Measurements from ENCODE around the gene NSUN3.

NSUN3 gene

DNA sequence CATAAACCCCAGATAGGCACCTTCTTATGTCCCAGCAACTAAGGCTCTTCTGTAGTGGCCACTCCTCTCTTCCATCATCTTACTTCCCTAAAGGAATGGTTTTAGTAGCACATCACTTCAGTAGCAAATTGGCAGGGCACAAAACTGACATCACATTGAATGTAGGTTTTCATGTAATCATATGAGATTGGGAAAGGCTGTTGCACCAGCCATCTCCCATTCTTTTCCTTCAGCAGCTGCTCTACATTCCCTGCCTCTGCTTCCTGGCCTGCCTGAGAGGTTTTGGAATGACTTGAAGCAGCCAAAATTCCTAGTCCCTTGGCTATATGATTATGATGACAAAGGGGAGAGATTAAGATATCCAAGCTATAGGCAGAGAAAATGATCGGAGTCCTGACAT is 36.5 kb downstream of the NSUN3 start:
- TF ChIP-seq ESRRG (CRISPR knock-in tag; IDR thresholded peaks at IDR 0.05) (no peak), ZNF70 (CRISPR knock-in tag; IDR thresholded peaks at IDR 0.05) (no peak), TCF4 (CRISPR knock-in tag; IDR thresholded peaks at IDR 0.05; ENCODE audit: borderline replicate concordance) (no peak), GLIS3 (CRISPR knock-in tag; IDR thresholded peaks at IDR 0.05) (no peak), ZFP30 (CRISPR knock-in tag; IDR thresholded peaks at IDR 0.05) (no peak), RARB (CRISPR knock-in tag; IDR thresholded peaks at IDR 0.05) (no peak), ZNF565 (CRISPR knock-in tag; conservative IDR thresholded peaks at IDR 0.05; ENCODE audit: low read depth) (no peak), SNAI2 (CRISPR knock-in tag; IDR thresholded peaks at IDR 0.05) (no peak), CSDC2 (CRISPR knock-in tag; IDR thresholded peaks at IDR 0.05) (no peak), OSR1 (CRISPR knock-in tag; IDR thresholded peaks at IDR 0.05) (no peak), ZFP3 (CRISPR knock-in tag; IDR thresholded peaks at IDR 0.05) (no peak), ISL1 (CRISPR knock-in tag; IDR thresholded peaks at IDR 0.05) (no peak)
- TF ChIP-seq, protein P1, sequence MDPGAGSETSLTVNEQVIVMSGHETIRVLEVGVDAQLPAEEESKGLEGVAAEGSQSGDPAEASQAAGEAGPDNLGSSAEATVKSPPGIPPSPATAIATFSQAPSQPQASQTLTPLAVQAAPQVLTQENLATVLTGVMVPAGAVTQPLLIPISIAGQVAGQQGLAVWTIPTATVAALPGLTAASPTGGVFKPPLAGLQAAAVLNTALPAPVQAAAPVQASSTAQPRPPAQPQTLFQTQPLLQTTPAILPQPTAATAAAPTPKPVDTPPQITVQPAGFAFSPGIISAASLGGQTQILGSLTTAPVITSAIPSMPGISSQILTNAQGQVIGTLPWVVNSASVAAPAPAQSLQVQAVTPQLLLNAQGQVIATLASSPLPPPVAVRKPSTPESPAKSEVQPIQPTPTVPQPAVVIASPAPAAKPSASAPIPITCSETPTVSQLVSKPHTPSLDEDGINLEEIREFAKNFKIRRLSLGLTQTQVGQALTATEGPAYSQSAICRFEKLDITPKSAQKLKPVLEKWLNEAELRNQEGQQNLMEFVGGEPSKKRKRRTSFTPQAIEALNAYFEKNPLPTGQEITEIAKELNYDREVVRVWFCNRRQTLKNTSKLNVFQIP (CRISPR knock-in tag; IDR thresholded peaks at IDR 0.05; ENCODE audit: borderline replicate concordance, low read depth): no peak
- TF ChIP-seq, protein P2, sequence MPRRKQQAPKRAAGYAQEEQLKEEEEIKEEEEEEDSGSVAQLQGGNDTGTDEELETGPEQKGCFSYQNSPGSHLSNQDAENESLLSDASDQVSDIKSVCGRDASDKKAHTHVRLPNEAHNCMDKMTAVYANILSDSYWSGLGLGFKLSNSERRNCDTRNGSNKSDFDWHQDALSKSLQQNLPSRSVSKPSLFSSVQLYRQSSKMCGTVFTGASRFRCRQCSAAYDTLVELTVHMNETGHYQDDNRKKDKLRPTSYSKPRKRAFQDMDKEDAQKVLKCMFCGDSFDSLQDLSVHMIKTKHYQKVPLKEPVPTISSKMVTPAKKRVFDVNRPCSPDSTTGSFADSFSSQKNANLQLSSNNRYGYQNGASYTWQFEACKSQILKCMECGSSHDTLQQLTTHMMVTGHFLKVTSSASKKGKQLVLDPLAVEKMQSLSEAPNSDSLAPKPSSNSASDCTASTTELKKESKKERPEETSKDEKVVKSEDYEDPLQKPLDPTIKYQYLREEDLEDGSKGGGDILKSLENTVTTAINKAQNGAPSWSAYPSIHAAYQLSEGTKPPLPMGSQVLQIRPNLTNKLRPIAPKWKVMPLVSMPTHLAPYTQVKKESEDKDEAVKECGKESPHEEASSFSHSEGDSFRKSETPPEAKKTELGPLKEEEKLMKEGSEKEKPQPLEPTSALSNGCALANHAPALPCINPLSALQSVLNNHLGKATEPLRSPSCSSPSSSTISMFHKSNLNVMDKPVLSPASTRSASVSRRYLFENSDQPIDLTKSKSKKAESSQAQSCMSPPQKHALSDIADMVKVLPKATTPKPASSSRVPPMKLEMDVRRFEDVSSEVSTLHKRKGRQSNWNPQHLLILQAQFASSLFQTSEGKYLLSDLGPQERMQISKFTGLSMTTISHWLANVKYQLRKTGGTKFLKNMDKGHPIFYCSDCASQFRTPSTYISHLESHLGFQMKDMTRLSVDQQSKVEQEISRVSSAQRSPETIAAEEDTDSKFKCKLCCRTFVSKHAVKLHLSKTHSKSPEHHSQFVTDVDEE (CRISPR knock-in tag; IDR thresholded peaks at IDR 0.05): no peak
- TF ChIP-seq, protein P3, sequence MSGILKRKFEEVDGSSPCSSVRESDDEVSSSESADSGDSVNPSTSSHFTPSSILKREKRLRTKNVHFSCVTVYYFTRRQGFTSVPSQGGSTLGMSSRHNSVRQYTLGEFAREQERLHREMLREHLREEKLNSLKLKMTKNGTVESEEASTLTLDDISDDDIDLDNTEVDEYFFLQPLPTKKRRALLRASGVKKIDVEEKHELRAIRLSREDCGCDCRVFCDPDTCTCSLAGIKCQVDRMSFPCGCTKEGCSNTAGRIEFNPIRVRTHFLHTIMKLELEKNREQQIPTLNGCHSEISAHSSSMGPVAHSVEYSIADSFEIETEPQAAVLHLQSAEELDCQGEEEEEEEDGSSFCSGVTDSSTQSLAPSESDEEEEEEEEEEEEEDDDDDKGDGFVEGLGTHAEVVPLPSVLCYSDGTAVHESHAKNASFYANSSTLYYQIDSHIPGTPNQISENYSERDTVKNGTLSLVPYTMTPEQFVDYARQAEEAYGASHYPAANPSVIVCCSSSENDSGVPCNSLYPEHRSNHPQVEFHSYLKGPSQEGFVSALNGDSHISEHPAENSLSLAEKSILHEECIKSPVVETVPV (CRISPR knock-in tag; IDR thresholded peaks at IDR 0.05): no peak
- no peak for ATAC-seq

DNA sequence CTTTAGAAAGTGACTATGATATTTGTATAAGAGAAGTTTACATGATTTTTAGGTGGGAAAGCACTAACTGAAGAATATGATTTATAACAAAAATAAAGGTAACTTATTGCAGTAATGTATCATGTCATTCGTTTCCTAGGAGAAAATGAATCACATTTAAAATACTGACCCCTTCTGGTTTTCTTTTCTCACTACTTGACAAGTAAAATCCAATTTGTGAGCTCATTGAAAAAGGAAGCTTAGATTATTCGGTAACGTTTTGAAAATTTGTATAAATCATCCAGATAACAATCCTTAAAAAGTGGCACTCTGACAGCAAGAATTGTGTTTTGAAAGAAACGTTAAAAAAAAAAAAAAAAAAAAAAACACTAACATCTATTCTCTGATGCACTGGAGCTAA is 39.0 kb downstream of the NSUN3 start:
- peak; percentile 54; the same call in 2 of the 3 replicates for ATAC-seq
- no peak for TF ChIP-seq ZNF70 (CRISPR knock-in tag; IDR thresholded peaks at IDR 0.05)
- TF ChIP-seq BACH2 (CRISPR knock-in tag; IDR thresholded peaks at IDR 0.05; ENCODE audit: borderline replicate concordance): no peak
- no peak for TF ChIP-seq ZFP3 (CRISPR knock-in tag; IDR thresholded peaks at IDR 0.05)
- no peak for TF ChIP-seq OSR1 (CRISPR knock-in tag; IDR thresholded peaks at IDR 0.05)
- TF ChIP-seq, protein P4, sequence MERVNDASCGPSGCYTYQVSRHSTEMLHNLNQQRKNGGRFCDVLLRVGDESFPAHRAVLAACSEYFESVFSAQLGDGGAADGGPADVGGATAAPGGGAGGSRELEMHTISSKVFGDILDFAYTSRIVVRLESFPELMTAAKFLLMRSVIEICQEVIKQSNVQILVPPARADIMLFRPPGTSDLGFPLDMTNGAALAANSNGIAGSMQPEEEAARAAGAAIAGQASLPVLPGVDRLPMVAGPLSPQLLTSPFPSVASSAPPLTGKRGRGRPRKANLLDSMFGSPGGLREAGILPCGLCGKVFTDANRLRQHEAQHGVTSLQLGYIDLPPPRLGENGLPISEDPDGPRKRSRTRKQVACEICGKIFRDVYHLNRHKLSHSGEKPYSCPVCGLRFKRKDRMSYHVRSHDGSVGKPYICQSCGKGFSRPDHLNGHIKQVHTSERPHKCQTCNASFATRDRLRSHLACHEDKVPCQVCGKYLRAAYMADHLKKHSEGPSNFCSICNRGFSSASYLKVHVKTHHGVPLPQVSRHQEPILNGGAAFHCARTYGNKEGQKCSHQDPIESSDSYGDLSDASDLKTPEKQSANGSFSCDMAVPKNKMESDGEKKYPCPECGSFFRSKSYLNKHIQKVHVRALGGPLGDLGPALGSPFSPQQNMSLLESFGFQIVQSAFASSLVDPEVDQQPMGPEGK (CRISPR knock-in tag; IDR thresholded peaks at IDR 0.05; ENCODE audit: borderline replicate concordance): 0 out of 2 replicates have a peak, but pooled peaks have one; percentile 26
- TF ChIP-seq TCF4 (CRISPR knock-in tag; IDR thresholded peaks at IDR 0.05; ENCODE audit: borderline replicate concordance): 0 out of 2 replicates have a peak, but pooled peaks have one; percentile 17
- no peak for TF ChIP-seq CSDC2 (CRISPR knock-in tag; IDR thresholded peaks at IDR 0.05)
- no peak for TF ChIP-seq ESRRG (CRISPR knock-in tag; IDR thresholded peaks at IDR 0.05)
- TF ChIP-seq, protein P1 (CRISPR knock-in tag; IDR thresholded peaks at IDR 0.05; ENCODE audit: borderline replicate concordance, low read depth): no peak
- TF ChIP-seq PPARA (CRISPR knock-in tag; IDR thresholded peaks at IDR 0.05; ENCODE audit: borderline replicate concordance): no peak
- peak; percentile 98 for TF ChIP-seq ISL1 (CRISPR knock-in tag; IDR thresholded peaks at IDR 0.05)
- TF ChIP-seq TOX (CRISPR knock-in tag; IDR thresholded peaks at IDR 0.05; ENCODE audit: borderline replicate concordance): no peak
- no peak for TF ChIP-seq SNAI2 (CRISPR knock-in tag; IDR thresholded peaks at IDR 0.05)
- TF ChIP-seq ZFP30 (CRISPR knock-in tag; IDR thresholded peaks at IDR 0.05): no peak
- TF ChIP-seq, protein P2 (CRISPR knock-in tag; IDR thresholded peaks at IDR 0.05): peak; percentile 23; the same call in 1 of the 2 replicates
- TF ChIP-seq ZNF8 (CRISPR knock-in tag; IDR thresholded peaks at IDR 0.05): no peak
- TF ChIP-seq ARNTL (CRISPR knock-in tag; IDR thresholded peaks at IDR 0.05; ENCODE audit: borderline replicate concordance, low read depth): no peak
- no peak for TF ChIP-seq ZNF565 (CRISPR knock-in tag; conservative IDR thresholded peaks at IDR 0.05; ENCODE audit: low read depth)
- TF ChIP-seq, protein P5, sequence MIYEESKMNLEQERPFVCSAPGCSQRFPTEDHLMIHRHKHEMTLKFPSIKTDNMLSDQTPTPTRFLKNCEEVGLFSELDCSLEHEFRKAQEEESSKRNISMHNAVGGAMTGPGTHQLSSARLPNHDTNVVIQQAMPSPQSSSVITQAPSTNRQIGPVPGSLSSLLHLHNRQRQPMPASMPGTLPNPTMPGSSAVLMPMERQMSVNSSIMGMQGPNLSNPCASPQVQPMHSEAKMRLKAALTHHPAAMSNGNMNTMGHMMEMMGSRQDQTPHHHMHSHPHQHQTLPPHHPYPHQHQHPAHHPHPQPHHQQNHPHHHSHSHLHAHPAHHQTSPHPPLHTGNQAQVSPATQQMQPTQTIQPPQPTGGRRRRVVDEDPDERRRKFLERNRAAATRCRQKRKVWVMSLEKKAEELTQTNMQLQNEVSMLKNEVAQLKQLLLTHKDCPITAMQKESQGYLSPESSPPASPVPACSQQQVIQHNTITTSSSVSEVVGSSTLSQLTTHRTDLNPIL (CRISPR knock-in tag; IDR thresholded peaks at IDR 0.05; ENCODE audit: low read depth): peak; percentile 44; the same call in 1 of the 2 replicates
- no peak for TF ChIP-seq RARB (CRISPR knock-in tag; IDR thresholded peaks at IDR 0.05)
- TF ChIP-seq, protein P3 (CRISPR knock-in tag; IDR thresholded peaks at IDR 0.05): no peak
- TF ChIP-seq ZC3H10 (CRISPR knock-in tag; IDR thresholded peaks at IDR 0.05): peak; percentile 80; the same call in 1 of the 2 replicates
- no peak for TF ChIP-seq GLIS3 (CRISPR knock-in tag; IDR thresholded peaks at IDR 0.05)
